ENCODE results near the gene AARS2. TPM values are rescaled to one million over a fixed set of nuclear protein-coding genes. Genes with fewer than 3 reads are reported as not detected.

Gene AARS2
- total RNA-seq, 1 donor from 2014 or later: 12.0 TPM

GRCh38 chr6:44292661-44293365 is 20.3 kb downstream of the AARS2 start:
- ATAC-seq (no peak), DNase-seq (no peak)
- Histone ChIP-seq H3K9me3 (no peaks in the 10 kb centered on the region), H3K27ac (no peak overlapping the region), H3K4me1 (peaks cover 12% of the 10 kb centered on the region), H3K4me3 (no peak overlapping the region), H3K27me3 (ENCODE audit: low read depth) (peaks cover 85% of the 10 kb centered on the region), H3K36me3 (no peaks in the 10 kb centered on the region)
- TF ChIP-seq, protein P1, sequence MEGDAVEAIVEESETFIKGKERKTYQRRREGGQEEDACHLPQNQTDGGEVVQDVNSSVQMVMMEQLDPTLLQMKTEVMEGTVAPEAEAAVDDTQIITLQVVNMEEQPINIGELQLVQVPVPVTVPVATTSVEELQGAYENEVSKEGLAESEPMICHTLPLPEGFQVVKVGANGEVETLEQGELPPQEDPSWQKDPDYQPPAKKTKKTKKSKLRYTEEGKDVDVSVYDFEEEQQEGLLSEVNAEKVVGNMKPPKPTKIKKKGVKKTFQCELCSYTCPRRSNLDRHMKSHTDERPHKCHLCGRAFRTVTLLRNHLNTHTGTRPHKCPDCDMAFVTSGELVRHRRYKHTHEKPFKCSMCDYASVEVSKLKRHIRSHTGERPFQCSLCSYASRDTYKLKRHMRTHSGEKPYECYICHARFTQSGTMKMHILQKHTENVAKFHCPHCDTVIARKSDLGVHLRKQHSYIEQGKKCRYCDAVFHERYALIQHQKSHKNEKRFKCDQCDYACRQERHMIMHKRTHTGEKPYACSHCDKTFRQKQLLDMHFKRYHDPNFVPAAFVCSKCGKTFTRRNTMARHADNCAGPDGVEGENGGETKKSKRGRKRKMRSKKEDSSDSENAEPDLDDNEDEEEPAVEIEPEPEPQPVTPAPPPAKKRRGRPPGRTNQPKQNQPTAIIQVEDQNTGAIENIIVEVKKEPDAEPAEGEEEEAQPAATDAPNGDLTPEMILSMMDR (IDR thresholded peaks at IDR 0.05): no peak
- intact Hi-C loops (cut with DNase I): no loop called here

- intact Hi-C loops (cut with DNase I): no loop called here
- H3K9me3 ChIP-seq: no peaks in the 10 kb centered on the region
- peaks cover 85% of the 10 kb centered on the region for H3K27me3 ChIP-seq (ENCODE audit: low read depth)
- peaks cover 2% of the 10 kb centered on the region for H3K4me1 ChIP-seq
- no peak for DNase-seq
- H3K4me3 ChIP-seq: no peak overlapping the region
- H3K27ac ChIP-seq: no peak overlapping the region
- ATAC-seq: no peak
- TF ChIP-seq, protein P1 (IDR thresholded peaks at IDR 0.05): no peak
- no peaks in the 10 kb centered on the region for H3K36me3 ChIP-seq
Observed at GRCh38 chr6:44291841-44292240, 21.3 kb downstream of the AARS2 start.

DNA sequence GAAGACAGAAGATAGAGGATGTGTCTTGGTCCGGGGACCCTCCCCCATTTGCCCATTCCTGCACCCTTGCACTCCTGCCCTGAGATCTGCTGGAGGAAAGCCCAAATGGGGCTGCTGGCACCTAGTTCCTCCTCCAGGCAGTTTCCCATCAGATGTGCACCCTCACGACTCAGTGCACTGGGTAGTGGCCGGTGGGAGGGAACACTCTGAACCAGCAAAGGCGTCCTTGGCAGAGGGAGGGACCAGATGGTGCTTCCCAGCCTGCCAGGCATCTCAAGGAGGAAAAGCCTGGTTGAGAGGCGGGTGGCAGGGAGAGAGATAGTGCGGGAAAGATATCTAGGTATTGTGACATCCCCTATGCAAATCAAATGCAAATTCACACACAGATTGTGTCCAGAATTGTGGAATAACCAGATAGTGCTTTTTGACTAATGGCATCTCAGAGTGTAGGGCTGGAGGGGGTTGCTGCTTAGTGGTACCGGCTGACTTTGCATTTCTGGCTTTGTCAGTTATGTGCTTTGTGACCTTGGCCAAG is 23.4 kb downstream of the AARS2 start:
- no peaks in the 10 kb centered on the region for H3K9me3 ChIP-seq
- no peak for ATAC-seq
- TF ChIP-seq, protein P1 (IDR thresholded peaks at IDR 0.05): no peak
- no peak overlapping the region for H3K27ac ChIP-seq
- H3K36me3 ChIP-seq: no peaks in the 10 kb centered on the region
- H3K4me1 ChIP-seq: no peaks in the 10 kb centered on the region
- intact Hi-C loops (cut with DNase I): no loop called here
- H3K4me3 ChIP-seq: no peak overlapping the region
- no peak for DNase-seq
- peaks cover 65% of the 10 kb centered on the region for H3K27me3 ChIP-seq (ENCODE audit: low read depth)

- intact Hi-C loops (cut with DNase I): no loop called here
- no peak for ATAC-seq
- TF ChIP-seq, protein P1 (IDR thresholded peaks at IDR 0.05): no peak
- no peaks in the 10 kb centered on the region for H3K9me3 ChIP-seq
- no peak for DNase-seq
- no peak overlapping the region for H3K4me3 ChIP-seq
- H3K4me1 ChIP-seq: no peaks in the 10 kb centered on the region
- H3K27ac ChIP-seq: no peak overlapping the region
- H3K27me3 ChIP-seq (ENCODE audit: low read depth): peaks cover 38% of the 10 kb centered on the region
- H3K36me3 ChIP-seq: no peaks in the 10 kb centered on the region
Observed at GRCh38 chr6:44286747-44287146, 26.4 kb downstream of the AARS2 start.

GRCh38 chr6:44286285-44286565 is 26.9 kb downstream of the AARS2 start:
- Histone ChIP-seq H3K36me3 (no peaks in the 10 kb centered on the region), H3K27me3 (ENCODE audit: low read depth) (peaks cover 34% of the 10 kb centered on the region)

More at GRCh38 chr6:44286285-44286565, 26.9 kb downstream of the AARS2 start:
- no peak overlapping the region for H3K27ac ChIP-seq
- TF ChIP-seq, protein P1 (IDR thresholded peaks at IDR 0.05): no peak
- no peaks in the 10 kb centered on the region for H3K9me3 ChIP-seq
- H3K4me1 ChIP-seq: no peaks in the 10 kb centered on the region
- no peak overlapping the region for H3K4me3 ChIP-seq
- ATAC-seq: no peak
- no peak for DNase-seq
- intact Hi-C loops (cut with DNase I): no loop called here

All from lower lobe of right lung (tissue), 2 donors.